ENCODE data around the gene ALX1.
A peak's percentile ranks its signal among the peaks of the same experiment; 100 is the strongest.

The ALX1 gene

GRCh38 chr12:85280165-85280983 lies at the start of gene ALX1:
Gene ALX1 (plus strand): TSS chr12:85280220. CDS start chr12:85280262, 42 bp downstream.
- Mint-ChIP-seq H3K9me3 (peaks cover 4% of the 10 kb centered on the region), H3K27me3 (peaks cover 64% of the 10 kb centered on the region), H3K4me1 (ENCODE audit: low read depth) (peaks cover 3% of the 10 kb centered on the region), H3K4me3 (peak within 1 kb of the TSS; percentile 40), H3K36me3 (ENCODE audit: low read depth) (no peaks in the 10 kb centered on the region), H3K27ac (no peak within 1 kb of the TSS)

DNA sequence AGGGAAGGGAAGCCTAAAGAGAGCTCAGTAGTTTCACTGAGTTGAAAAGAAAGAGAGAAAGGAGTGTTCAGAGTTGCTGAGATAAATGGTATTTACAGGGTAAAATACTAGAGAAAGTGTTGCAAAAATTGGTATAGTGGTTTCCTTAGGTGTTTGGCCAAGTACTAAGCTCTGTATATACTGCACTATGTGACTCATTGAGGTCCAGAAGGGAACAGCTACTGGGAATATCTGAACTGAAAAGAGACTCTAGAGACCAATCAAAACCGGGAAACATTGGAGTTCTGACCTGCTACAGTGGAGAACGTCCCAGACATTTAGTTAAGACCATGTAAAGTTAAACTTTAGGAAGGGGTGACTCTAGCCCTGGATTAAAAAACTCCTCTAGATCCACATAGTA lies 42.7 kb upstream of the ALX1 start:
- no peaks in the 10 kb centered on the region for H3K27me3 Mint-ChIP-seq
- no peaks in the 10 kb centered on the region for H3K36me3 Mint-ChIP-seq (ENCODE audit: low read depth)
- H3K4me1 Mint-ChIP-seq (ENCODE audit: low read depth) = no peaks in the 10 kb centered on the region
- H3K27ac Mint-ChIP-seq = no peak overlapping the region
- no peak overlapping the region for H3K4me3 Mint-ChIP-seq
- peaks cover 3% of the 10 kb centered on the region for H3K9me3 Mint-ChIP-seq

DNA sequence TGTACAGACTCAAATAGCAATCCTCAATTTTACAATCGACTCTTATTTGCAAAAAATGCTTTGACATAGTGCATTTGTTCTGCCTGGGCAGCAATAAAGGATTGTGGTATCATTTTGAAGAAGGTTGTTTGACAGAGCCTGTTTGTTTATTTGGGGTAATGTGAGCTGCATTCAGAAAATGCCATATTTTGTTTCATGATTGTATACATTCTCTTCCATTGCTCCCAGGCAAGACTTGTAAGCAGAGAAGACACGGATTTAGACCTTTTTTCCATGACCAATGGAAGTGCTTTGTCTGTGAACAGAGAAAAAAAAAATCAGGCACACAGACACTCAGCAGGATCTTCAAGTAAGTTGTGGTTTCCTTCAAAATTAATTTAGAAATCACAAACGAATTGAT lies 35.5 kb upstream of the ALX1 start:
- H3K27me3 Mint-ChIP-seq = no peaks in the 10 kb centered on the region
- no peaks in the 10 kb centered on the region for H3K36me3 Mint-ChIP-seq (ENCODE audit: low read depth)
- no peaks in the 10 kb centered on the region for H3K4me1 Mint-ChIP-seq (ENCODE audit: low read depth)
- no peak overlapping the region for H3K4me3 Mint-ChIP-seq
- H3K27ac Mint-ChIP-seq = no peak overlapping the region
- no peaks in the 10 kb centered on the region for H3K9me3 Mint-ChIP-seq

DNA sequence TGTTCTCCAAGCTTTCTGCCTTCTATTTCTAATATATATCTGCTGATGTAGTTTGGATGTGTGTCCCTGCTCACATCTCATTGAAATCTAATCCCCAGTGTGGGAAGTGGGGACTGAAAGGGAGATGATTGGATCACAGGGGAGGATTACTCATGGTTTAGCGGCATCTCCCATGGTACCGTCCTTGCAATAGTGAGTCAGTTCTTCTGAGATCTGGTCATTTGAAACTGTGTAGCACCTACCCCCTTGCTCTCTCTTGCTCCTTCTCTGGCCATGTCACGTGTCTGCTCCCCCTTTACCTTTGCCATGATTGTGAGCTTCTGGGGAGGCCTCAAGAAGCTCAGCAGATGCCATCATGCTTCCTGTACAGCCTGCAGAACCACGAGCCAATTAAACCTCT lies 26.2 kb upstream of the ALX1 start:
- H3K4me1 Mint-ChIP-seq (ENCODE audit: low read depth) = no peaks in the 10 kb centered on the region
- H3K9me3 Mint-ChIP-seq = peaks cover 3% of the 10 kb centered on the region
- H3K27me3 Mint-ChIP-seq = no peaks in the 10 kb centered on the region
- no peak overlapping the region for H3K4me3 Mint-ChIP-seq
- H3K36me3 Mint-ChIP-seq (ENCODE audit: low read depth) = no peaks in the 10 kb centered on the region
- H3K27ac Mint-ChIP-seq = no peak overlapping the region

GRCh38 chr12:85257671-85258070 lies 22.3 kb upstream of the ALX1 start:
- H3K36me3 Mint-ChIP-seq (ENCODE audit: low read depth) = no peaks in the 10 kb centered on the region
- H3K27ac Mint-ChIP-seq = no peak overlapping the region
- peaks cover 3% of the 10 kb centered on the region for H3K9me3 Mint-ChIP-seq
- H3K27me3 Mint-ChIP-seq = no peaks in the 10 kb centered on the region
- no peaks in the 10 kb centered on the region for H3K4me1 Mint-ChIP-seq (ENCODE audit: low read depth)
- H3K4me3 Mint-ChIP-seq = no peak overlapping the region

GRCh38 chr12:85260447-85260846 lies 19.6 kb upstream of the ALX1 start:
- H3K4me1 Mint-ChIP-seq (ENCODE audit: low read depth) = no peaks in the 10 kb centered on the region
- H3K4me3 Mint-ChIP-seq = no peak overlapping the region
- no peaks in the 10 kb centered on the region for H3K27me3 Mint-ChIP-seq
- H3K9me3 Mint-ChIP-seq = peaks cover 3% of the 10 kb centered on the region
- no peak overlapping the region for H3K27ac Mint-ChIP-seq
- H3K36me3 Mint-ChIP-seq (ENCODE audit: low read depth) = no peaks in the 10 kb centered on the region

DNA sequence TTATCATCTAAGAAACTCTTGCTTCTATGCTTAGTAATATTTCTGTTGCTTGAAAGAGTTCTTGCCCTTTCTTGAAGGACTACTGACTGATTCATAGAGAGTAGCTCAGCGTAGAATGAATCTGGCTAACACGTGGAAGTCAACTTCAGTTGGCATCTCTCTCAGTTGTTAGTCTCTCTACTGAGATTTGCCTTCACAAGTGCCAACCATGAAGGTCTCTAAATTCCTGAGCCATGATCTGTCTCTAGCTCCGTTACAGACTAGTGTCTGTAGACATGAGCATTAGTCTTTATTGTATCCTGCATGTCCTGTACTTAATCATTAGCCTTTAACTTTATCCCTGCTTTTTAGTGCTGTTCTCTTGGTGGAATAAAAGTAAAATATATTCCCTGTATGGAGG lies 19.1 kb upstream of the ALX1 start:
- Mint-ChIP-seq H3K4me1 (ENCODE audit: low read depth) (no peaks in the 10 kb centered on the region), H3K36me3 (ENCODE audit: low read depth) (no peaks in the 10 kb centered on the region), H3K27ac (no peak overlapping the region), H3K27me3 (no peaks in the 10 kb centered on the region), H3K9me3 (peaks cover 3% of the 10 kb centered on the region), H3K4me3 (no peak overlapping the region)

DNA sequence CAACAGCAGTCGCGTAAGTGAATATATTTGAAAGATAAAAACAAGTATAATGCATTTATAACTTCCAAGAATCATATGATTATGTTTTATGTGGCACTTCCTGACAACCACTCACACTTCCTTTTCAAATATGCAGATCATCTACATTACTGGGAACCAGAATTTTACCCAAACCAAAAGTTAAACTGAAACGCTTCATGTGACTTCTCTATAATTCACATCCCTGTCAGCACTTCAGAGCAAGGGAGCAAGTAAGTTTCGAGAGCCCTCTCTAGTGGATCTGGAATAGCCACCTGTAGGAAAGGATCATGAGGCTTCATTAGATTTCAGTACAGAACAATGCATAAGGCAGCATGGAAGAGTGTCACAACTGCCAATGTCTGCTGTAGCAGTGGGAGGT lies 13.7 kb upstream of the ALX1 start:
- no peaks in the 10 kb centered on the region for H3K9me3 Mint-ChIP-seq
- no peaks in the 10 kb centered on the region for H3K4me1 Mint-ChIP-seq (ENCODE audit: low read depth)
- no peaks in the 10 kb centered on the region for H3K36me3 Mint-ChIP-seq (ENCODE audit: low read depth)
- H3K4me3 Mint-ChIP-seq = no peak overlapping the region
- no peak overlapping the region for H3K27ac Mint-ChIP-seq
- no peaks in the 10 kb centered on the region for H3K27me3 Mint-ChIP-seq

- no peak overlapping the region for H3K27ac Mint-ChIP-seq
- peaks cover 56% of the 10 kb centered on the region for H3K27me3 Mint-ChIP-seq
- H3K4me1 Mint-ChIP-seq (ENCODE audit: low read depth) = peaks cover 6% of the 10 kb centered on the region
- H3K4me3 Mint-ChIP-seq = no peak overlapping the region
- H3K9me3 Mint-ChIP-seq = peaks cover 5% of the 10 kb centered on the region
- no peaks in the 10 kb centered on the region for H3K36me3 Mint-ChIP-seq (ENCODE audit: low read depth)
Measured at GRCh38 chr12:85273381-85274314, 6.4 kb upstream of the ALX1 start.

GRCh38 chr12:85274315-85274651 lies 5.7 kb upstream of the ALX1 start:
- no peaks in the 10 kb centered on the region for H3K36me3 Mint-ChIP-seq (ENCODE audit: low read depth)
- H3K9me3 Mint-ChIP-seq = peaks cover 5% of the 10 kb centered on the region
- no peak overlapping the region for H3K4me3 Mint-ChIP-seq
- no peak overlapping the region for H3K27ac Mint-ChIP-seq
- peaks cover 6% of the 10 kb centered on the region for H3K4me1 Mint-ChIP-seq (ENCODE audit: low read depth)
- peaks cover 60% of the 10 kb centered on the region for H3K27me3 Mint-ChIP-seq

GRCh38 chr12:85275374-85275773 lies 4.6 kb upstream of the ALX1 start:
- Mint-ChIP-seq H3K36me3 (ENCODE audit: low read depth) (no peaks in the 10 kb centered on the region), H3K27me3 (peaks cover 69% of the 10 kb centered on the region), H3K4me1 (ENCODE audit: low read depth) (peaks cover 9% of the 10 kb centered on the region), H3K4me3 (no peak overlapping the region), H3K27ac (no peak overlapping the region), H3K9me3 (peaks cover 5% of the 10 kb centered on the region)

DNA sequence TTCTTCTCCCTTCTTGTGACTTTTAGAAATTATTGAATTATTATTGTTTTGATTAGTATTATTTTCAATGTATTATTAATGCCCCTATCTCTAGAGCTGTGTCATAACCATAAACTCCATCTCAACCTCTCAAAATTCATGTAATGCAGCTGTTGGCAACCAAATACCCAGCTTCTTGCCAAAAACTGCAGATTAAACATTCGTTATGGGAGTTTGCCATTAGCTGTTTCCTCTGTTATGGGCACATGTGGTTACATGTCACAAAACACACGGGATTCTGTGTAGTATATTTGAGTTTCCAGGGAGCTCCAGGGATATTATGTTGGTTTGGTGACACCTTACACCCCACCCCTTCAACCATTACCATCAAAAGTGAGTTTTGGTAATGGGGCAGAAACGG lies 2.8 kb upstream of the ALX1 start:
- H3K4me3 Mint-ChIP-seq = no peak overlapping the region
- peaks cover 9% of the 10 kb centered on the region for H3K4me1 Mint-ChIP-seq (ENCODE audit: low read depth)
- peaks cover 9% of the 10 kb centered on the region for H3K9me3 Mint-ChIP-seq
- no peak overlapping the region for H3K27ac Mint-ChIP-seq
- peaks cover 87% of the 10 kb centered on the region for H3K27me3 Mint-ChIP-seq
- H3K36me3 Mint-ChIP-seq (ENCODE audit: low read depth) = no peaks in the 10 kb centered on the region

- H3K9me3 Mint-ChIP-seq = peaks cover 9% of the 10 kb centered on the region
- H3K4me3 Mint-ChIP-seq = no peak overlapping the region
- H3K4me1 Mint-ChIP-seq (ENCODE audit: low read depth) = peaks cover 8% of the 10 kb centered on the region
- H3K36me3 Mint-ChIP-seq (ENCODE audit: low read depth) = no peaks in the 10 kb centered on the region
- H3K27me3 Mint-ChIP-seq = peaks cover 82% of the 10 kb centered on the region
- H3K27ac Mint-ChIP-seq = no peak overlapping the region
Measured at GRCh38 chr12:85277900-85278597, 2.0 kb upstream of the ALX1 start.

- H3K27ac Mint-ChIP-seq = no peak overlapping the region
- H3K27me3 Mint-ChIP-seq = peaks cover 76% of the 10 kb centered on the region
- peaks cover 3% of the 10 kb centered on the region for H3K4me1 Mint-ChIP-seq (ENCODE audit: low read depth)
- H3K9me3 Mint-ChIP-seq = peaks cover 9% of the 10 kb centered on the region
- H3K36me3 Mint-ChIP-seq (ENCODE audit: low read depth) = no peaks in the 10 kb centered on the region
- H3K4me3 Mint-ChIP-seq = no peak overlapping the region
Measured at GRCh38 chr12:85278598-85279448, 1.2 kb upstream of the ALX1 start.

All from stimulated activated naive CD8-positive, alpha-beta T cell treated with anti-CD3 and anti-CD28 coated beads, Interleukin-15, Interleukin-2, amounts not matched to agents 100 ng/mL and 50 ng/mL, for 24 hours (primary cell).